Measurements from ENCODE around the gene KLF6.

KLF6 gene

GRCh38 chr10:3825862-3826351 lies 40.9 kb upstream of the KLF6 start:
- H3K4me1 Mint-ChIP-seq = peaks cover 61% of the 10 kb centered on the region
- no peaks in the 10 kb centered on the region for H3K27me3 Mint-ChIP-seq (ENCODE audit: low read depth)
- no peaks in the 10 kb centered on the region for H3K36me3 Mint-ChIP-seq (ENCODE audit: low read depth)
- no peaks in the 10 kb centered on the region for H3K9me3 Mint-ChIP-seq
- TF ChIP-seq CTCF (IDR thresholded peaks at IDR 0.05; ENCODE audit: unreplicated experiment in 3 of 3) = no peak
- peak overlapping the region; percentile 46 to 77 (median 71) for H3K27ac Mint-ChIP-seq
- no peak overlapping the region for H3K4me3 Mint-ChIP-seq

GRCh38 chr10:3825244-3825643 lies 40.2 kb upstream of the KLF6 start:
- Mint-ChIP-seq H3K4me1 (peaks cover 55% of the 10 kb centered on the region), H3K27ac (peak overlapping the region; percentile 46 to 77 (median 71)), H3K27me3 (ENCODE audit: low read depth) (no peaks in the 10 kb centered on the region), H3K4me3 (peak overlapping the region in 2 of 3 experiments; percentile 4 to 31), H3K9me3 (no peaks in the 10 kb centered on the region), H3K36me3 (ENCODE audit: low read depth) (no peaks in the 10 kb centered on the region)
- no peak for TF ChIP-seq CTCF (IDR thresholded peaks at IDR 0.05; ENCODE audit: unreplicated experiment in 3 of 3)

GRCh38 chr10:3822541-3823330 lies 37.7 kb upstream of the KLF6 start:
- Mint-ChIP-seq H3K9me3 (no peaks in the 10 kb centered on the region), H3K36me3 (ENCODE audit: low read depth) (no peaks in the 10 kb centered on the region), H3K27me3 (ENCODE audit: low read depth) (no peaks in the 10 kb centered on the region), H3K4me1 (peaks cover 34% of the 10 kb centered on the region), H3K4me3 (no peak overlapping the region), H3K27ac (peak overlapping the region in 1 of 3 experiments; percentile 13)
- no peak for TF ChIP-seq CTCF (IDR thresholded peaks at IDR 0.05; ENCODE audit: unreplicated experiment in 3 of 3)

GRCh38 chr10:3820255-3820654 lies 35.2 kb upstream of the KLF6 start:
- Mint-ChIP-seq H3K4me3 (no peak overlapping the region), H3K4me1 (peaks cover 9% of the 10 kb centered on the region), H3K36me3 (ENCODE audit: low read depth) (no peaks in the 10 kb centered on the region), H3K9me3 (no peaks in the 10 kb centered on the region), H3K27me3 (ENCODE audit: low read depth) (no peaks in the 10 kb centered on the region), H3K27ac (no peak overlapping the region)
- TF ChIP-seq CTCF (IDR thresholded peaks at IDR 0.05; ENCODE audit: unreplicated experiment in 3 of 3) = no peak

- H3K9me3 Mint-ChIP-seq = no peaks in the 10 kb centered on the region
- peaks cover 2% of the 10 kb centered on the region for H3K4me1 Mint-ChIP-seq
- no peak overlapping the region for H3K4me3 Mint-ChIP-seq
- H3K36me3 Mint-ChIP-seq (ENCODE audit: low read depth) = no peaks in the 10 kb centered on the region
- H3K27ac Mint-ChIP-seq = no peak overlapping the region
- no peak for TF ChIP-seq CTCF (IDR thresholded peaks at IDR 0.05; ENCODE audit: unreplicated experiment in 3 of 3)
- H3K27me3 Mint-ChIP-seq (ENCODE audit: low read depth) = no peaks in the 10 kb centered on the region
Observed at GRCh38 chr10:3816995-3817394, 32.0 kb upstream of the KLF6 start.

GRCh38 chr10:3814838-3815220 lies 29.8 kb upstream of the KLF6 start:
- H3K4me1 Mint-ChIP-seq = peaks cover 21% of the 10 kb centered on the region
- peaks cover 5% of the 10 kb centered on the region for H3K27me3 Mint-ChIP-seq (ENCODE audit: low read depth)
- H3K27ac Mint-ChIP-seq = no peak overlapping the region
- H3K9me3 Mint-ChIP-seq = no peaks in the 10 kb centered on the region
- no peak for TF ChIP-seq CTCF (IDR thresholded peaks at IDR 0.05; ENCODE audit: unreplicated experiment in 3 of 3)
- H3K36me3 Mint-ChIP-seq (ENCODE audit: low read depth) = no peaks in the 10 kb centered on the region
- H3K4me3 Mint-ChIP-seq = no peak overlapping the region
